NCI-H1092 treated with DMSO at 0.1 percent for 48 hours (cell line): ENCODE results near the gene BBS2.
"Not testable (repeated sequence)": the region's sequence is repeated elsewhere in the genome, so short reads cannot be mapped to it uniquely, and the experiment has no call there.

Experiments
- DNase-seq: peaks from one replicate; lab custom pipeline; 2025; lab: John Stamatoyannopoulos, UW

The BBS2 gene

DNA sequence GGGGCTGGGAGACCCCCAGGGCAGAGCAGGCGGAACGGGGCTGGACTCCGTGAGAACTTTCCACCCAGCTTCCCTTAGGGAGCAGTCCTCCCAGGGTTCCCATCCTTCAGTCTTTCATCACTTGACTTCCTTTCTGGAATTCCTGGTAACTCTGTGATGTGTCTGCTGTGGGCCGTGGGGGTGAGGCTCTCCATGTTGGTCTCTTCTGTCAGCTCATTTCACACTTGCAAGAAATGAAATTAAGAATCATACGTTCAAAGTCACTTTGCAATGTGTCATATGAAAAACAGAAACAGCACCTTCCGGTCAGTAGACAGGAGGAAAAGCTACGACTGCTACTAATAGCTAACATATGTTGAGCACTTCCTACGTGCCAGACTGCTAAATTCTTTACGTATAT is 5.4 kb upstream of the BBS2 start:
- no peak for DNase-seq

DNA sequence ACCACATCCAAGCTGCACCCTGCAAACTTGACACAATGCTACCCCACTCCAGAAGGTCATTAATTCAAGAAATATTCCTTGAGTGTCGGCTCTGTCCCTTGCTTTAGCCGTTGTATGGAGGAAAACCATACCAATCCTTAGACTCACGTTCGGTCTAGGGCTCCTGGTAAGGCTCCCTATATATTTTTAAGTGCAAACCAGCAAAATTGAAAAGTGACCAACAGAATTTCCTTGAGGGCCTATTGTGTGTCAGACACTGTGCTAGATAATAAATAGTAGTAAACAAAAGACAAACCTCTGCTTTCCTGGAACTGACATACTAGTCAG is 390 bp upstream of the BBS2 start:
- DNase-seq: no peak

DNA sequence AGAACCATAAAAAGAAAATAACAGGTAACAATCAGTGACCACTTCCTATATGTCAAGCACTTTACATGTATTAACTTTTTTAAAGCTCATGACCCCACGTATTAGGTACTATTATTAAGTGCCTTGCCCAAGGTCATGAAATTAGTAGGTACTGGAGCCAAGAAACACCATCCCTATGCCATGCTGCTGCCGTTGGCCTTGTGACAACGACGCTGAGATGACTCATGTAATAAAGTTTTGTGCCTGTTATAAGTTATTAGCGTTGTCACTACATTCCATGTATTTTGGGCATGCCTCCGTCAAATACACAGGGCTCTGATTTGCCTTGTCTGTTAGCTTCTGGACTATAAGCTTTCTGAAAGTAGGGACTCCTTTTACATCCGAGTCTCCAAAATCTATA is 1.4 kb downstream of the BBS2 start:
- no peak for DNase-seq

DNA sequence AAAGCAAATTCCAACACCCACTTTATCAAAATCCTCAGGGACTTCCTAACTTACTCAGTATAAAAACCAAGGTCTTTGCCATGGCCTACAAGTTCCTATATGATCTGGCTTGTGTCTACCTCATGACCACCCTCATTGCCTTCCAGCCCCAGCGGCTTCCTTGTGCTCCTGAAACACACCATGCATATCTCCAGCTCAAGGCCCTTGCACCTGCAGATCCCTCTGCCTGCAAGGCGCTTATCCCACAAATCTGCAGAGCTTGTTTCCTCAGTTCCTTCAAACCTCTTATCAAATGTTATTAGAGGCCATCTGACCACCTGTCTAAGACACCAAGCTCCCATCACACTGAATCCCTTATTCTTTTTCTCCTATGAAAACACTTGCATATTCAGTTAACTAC is 2.6 kb downstream of the BBS2 start:
- DNase-seq: no peak

DNA sequence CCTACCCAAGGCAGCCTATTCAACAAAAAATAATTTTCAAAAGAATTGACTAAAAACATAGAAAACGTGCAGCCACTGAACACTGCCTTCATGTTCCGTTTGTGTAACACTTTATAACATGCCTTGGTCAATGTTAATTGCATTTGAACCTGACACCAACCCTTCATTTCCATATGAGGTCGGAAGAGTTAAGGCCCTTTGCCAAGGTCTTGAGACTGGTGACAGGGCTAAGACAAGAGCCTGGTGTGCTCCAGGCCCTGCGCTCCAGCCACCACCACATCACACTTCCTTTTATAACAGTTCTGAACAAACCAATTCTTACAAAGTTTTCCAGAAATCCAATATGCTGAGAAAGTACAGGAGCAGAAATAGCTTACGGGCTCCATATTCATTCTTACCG is 4.2 kb downstream of the BBS2 start:
- DNase-seq: no peak

DNA sequence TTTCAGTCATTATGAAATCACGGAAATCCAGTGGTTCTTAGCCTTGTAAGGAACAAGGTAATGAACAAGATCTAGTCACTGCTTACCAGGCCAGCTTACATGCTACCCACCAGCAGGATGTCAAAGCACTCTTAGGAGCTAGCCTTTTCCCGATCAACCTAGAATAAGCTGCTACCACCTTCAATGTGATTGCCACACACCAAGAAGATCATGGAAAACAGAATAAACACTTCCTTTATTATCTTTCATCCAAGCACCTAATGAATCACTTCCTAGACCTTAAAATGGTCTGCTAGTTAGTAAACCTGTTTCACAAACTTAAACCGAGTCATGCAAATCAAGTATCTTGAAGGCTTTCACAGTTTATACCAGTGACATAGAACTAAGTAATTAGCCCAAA is 5.0 kb downstream of the BBS2 start:
- DNase-seq: no peak

DNA sequence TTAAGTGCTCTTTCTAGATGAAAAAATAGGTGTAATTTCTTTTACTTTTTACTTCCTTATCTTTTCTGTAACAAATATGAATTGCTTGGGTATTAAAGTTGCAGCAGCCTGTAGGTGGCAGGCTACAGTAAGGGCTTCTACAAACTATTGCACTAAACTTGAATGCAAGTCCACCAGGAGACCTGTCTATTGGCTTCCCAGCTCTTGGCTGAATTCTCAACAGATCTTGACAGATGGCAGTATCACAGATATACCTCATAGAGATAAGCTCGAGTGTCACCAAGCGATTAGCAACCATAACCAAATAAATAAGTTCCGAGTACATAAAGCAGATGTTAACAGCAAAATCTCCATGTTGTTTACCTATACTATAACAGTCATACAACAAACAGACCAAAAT is 5.9 kb downstream of the BBS2 start:
- DNase-seq: peak; percentile 35

DNA sequence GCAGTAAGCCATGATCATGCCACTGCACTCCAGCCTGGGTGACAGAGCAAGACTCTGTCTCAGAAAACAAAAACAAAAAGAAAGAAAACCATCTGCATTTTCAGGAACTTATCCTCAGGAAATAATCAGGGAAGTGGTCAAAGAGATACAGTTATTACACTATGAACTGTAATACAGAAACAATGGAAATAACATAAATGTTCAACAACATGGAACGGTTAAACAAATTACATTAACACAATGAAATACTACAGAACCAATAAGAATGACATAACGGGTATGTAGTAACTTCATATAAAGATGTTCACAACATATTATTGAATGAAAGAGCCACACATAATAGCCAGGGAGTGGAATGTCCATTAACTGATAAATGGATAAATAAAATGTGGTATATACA is 6.7 kb downstream of the BBS2 start:
- no peak for DNase-seq

DNA sequence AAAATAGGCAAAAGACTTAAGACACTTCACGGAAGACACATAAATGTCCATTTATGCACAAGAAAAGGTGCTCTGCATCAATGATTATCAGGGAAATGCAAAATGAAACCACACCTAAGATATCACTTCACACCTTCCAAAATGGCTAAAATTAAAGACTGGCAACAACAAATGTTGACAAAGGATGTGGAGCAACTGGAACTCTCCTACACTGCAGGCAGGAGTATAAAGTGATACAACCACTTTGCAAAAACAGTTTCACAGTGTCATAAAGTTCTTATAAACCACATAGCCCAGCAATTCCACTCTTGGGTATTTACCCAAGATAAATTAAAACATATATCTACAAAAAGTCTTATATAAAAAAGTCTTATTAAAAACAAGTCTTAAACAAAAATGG is 7.8 kb downstream of the BBS2 start:
- DNase-seq: no peak

DNA sequence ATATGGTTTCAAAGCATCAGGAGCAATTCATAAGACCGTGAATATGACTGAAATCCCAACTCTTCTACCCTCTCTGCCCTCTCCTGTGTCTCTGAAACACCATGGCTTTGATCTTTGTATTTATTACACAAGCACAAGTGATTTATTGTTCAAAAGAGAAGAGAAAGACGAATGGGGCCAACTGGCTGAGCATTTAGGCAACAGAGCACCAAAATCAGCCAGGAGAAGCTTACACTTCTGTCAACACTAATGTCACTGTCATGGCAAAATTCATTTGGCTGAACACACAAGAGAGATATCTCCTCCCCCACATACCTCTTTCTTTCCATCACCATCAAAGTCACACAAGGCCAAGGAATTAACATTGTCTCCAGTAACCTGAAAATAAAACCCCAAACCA is 9.3 kb downstream of the BBS2 start:
- DNase-seq: no peak

DNA sequence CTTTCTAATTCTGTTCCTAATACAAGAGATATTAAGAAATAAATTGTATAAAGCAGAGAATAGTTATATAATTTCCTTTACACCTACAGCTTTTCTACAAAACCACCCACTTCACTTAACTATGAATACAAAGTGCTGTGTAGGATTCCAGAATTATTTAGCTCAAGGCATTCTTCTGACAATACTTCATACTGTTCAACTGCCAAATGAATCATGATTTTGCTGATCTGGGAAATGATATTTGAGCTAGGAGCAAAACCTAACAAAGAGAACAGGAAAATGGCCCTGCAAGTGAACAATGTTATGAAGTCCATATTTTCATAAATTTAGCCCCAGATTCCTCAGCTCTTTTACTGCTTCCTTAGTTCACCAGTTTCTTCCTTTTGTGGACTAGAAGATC is 12.9 kb downstream of the BBS2 start:
- DNase-seq: no peak

DNA sequence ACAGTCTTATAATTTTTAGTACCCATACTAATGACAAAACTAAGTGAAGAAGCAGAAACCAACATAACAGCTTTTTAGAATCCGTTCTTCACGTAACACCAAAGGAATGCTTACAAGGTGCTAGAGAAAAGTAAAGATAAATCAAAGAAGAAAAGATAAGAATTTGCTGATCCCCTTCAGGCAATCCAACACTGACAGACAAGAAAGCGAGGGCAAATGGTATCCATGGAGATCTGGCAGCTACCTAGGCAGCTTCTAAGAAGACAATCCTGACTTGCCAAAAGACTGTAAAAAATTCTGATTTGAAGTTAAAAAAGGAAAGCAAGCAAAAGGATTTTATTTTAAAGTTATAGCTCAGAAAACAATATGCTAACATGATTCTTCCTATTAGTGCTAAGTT is 14.6 kb downstream of the BBS2 start:
- DNase-seq: no peak

DNA sequence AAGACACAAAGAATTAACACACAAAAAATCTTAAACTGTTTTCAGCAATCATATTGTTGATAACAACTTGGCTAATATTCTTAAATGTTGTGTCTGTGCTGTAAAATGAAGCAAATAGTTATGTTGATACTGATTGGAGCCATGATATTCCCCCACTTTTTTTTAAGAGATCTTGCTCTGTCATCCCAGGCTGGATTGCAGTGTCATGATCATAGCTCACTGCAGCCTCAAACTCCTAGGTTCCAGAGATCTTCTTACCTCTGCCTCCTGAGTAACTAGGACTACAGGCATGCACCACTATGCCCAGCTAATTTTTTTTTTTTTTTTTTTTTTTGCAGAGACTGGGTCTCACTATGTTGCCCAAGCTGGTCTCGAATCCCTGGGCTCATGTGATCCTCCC is 26.0 kb downstream of the BBS2 start:
- no peak for DNase-seq

DNA sequence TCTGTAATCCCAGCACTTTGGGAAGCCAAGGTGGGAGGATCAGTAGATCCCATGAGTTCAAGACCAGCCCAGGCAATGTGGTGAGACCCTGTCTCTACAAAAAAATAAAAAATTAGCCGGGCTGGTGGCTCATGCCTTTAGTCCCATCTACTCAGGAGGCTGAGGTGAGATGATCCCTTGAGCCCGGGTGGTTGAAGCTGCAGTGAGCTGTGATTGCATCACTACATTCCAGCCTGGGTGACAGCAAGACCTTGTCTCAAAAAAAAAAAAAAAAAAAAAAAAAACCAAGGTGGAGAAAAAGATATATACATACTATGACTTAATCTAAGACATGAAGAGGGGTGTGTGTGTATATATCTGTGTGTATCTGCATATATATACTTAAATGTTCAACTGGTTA is 26.7 kb downstream of the BBS2 start:
- DNase-seq: no peak

DNA sequence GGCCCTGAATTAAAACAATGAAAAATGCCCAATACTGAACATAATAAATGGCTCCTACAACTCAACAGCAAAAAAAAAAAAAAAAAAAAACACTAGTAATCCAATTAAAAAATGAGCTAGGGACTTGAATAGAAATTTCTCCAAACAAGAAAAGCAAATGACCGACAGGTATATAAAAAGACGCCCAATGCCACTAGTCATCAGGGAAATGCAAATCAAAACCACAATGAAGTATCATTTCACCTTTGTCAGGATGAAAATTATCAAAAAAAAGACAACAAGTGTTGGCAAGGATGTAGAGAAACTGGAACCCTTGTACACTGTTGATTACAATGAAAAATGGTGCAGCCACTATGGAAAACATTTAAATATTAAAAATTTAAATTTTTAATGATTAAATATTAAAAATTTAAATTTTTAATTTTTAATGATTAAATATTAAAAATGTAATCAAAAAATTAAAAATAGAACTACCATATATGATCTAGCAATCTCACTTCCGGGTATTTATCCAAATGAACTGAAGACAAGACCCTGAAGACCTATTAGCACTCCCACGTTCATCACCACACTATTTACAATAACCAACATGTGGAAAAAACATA is 28.1 kb downstream of the BBS2 start:
- no peak for DNase-seq

DNA sequence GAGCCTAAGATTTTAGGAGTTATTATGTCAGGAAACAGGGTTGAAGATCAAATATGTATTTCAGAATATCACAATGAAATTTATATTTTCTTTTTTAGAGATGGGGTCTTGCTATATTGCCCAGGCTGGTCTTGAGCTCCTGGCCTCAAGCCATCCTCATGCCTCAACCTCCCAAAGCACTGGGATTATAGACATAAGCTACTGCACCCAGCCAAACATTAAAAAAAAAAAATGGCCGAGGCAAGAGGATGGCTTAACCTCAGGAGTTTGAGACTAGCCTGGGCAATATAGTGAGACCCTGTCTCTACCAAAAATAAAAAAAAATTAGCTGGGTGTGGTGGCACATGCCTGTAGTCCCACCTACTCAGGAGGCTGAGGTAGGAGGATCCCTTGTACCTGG is 31.0 kb downstream of the BBS2 start:
- DNase-seq: not testable (repeated sequence)

DNA sequence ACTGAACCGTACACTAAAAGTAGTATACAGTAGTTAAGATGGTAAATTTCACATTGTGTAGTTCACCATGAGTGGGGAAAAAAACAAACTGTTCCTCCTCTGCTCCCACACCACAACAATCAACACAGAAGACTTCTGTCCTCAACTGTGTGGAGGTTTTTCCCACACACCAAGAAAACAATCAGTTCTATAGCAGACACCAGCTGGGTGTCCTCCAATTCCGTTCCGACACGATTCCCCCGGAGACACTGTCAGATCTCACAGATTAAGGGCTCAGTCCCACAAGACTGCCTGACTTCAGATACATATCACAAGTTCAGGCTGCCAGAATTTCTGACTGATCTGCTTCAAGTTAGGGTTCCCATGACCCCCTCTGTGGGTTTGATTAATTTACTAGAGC is 31.8 kb downstream of the BBS2 start:
- DNase-seq: no peak

DNA sequence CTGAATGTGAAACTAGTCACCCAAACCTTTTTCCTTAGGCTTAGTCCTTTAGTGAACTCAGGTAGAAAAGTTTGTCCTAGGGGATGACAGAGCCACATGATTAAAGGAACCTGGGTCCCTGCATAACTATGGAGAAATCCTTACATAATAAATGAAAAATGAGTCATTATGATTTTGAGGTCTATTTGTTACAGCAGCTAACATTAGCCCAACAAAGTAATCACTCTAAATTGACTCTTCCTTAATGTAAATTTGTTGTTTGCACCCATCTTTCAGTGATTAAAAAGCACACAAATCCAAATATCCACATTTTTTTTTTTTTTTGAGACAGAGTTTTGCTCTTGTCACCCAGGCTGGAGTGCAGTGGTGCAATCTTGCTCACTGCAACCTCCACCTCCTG is 36.4 kb downstream of the BBS2 start:
- DNase-seq: no peak

DNA sequence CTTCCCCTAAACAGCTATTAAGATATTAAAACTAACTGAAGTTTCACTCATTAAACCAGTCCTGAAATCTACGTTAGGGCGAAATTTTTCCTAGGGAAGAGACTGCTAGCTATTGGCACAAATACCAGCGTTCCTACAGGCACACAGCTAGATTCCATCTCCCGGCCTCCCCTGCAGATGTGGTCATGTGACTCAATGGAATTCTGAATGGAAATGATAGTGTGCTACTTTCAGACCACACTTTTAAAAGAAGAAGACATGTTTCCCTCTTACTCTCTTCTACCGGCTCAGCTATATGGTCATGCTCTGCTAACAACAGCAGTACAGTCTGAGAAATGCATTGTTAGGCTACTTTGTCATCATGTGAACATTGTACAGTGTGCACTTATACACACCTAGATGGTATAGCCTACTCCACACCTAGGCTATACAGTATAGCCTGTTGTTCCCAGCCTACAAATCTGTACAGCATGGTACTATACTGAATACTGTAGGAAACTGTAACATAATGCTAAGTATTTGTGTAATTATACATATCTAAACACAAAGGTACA is 37.1 kb downstream of the BBS2 start:
- DNase-seq: no peak

DNA sequence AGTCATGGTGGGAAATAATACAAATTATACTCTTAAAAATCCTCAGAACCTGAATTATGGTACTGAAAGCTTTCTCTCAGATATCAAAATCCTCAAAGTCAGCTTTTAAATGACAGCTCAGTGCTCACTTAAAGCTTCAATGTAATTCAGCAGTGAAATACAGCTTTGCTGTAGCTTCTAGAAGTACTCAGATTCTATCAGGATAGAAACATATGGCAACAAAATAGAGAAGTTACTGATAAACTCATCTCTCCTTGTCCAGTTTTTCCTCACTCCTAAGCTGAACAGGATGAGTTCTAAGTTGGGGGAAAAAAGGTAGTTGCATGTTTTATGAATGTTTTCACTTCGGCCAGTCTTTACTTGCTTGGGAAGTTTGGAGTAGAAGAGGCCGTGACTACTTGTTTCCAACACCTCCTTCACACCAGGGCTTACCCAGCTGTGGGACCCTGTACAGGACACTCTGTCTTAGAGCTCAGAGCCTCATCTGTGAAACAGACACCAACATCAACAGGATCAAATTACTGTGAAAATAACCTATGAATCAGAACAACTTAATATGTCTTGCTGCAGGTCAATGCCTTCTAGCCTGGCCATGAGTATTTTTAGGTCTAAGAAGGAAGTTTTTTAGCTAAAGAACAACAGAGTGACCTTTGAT is 38.2 kb downstream of the BBS2 start:
- no peak for DNase-seq

DNA sequence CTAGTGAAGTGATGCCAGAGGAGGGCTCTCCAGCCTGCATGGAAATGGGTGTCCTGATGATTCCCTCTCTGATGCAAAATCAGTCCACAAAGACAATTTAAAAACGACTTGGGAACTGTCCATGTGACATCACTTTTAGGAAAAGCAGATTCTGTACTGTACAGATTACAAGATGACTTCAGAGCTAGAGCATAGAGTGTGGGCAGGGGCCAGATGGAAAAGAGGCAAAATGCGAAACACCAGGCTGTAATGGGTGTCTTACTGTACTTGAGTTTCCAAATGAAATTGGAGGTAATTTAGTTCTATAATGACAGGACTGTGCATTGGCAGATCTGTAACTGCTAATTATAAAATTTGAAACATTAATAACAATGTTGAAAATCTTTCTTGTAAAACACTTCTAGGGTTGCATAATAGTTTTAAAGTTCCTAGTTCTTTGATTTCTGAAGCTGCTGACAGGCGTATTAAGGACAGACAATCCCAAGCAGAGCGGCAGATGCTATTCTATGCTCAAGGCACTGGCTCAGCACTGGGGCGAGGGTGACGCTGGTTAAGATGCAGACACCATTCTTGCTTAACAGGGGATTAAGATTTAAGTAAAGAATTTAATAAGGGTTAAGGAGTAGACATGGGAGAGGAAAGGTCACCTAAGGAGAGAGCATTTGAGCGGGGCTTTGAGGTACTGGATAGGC is 38.9 kb downstream of the BBS2 start:
- no peak for DNase-seq

DNA sequence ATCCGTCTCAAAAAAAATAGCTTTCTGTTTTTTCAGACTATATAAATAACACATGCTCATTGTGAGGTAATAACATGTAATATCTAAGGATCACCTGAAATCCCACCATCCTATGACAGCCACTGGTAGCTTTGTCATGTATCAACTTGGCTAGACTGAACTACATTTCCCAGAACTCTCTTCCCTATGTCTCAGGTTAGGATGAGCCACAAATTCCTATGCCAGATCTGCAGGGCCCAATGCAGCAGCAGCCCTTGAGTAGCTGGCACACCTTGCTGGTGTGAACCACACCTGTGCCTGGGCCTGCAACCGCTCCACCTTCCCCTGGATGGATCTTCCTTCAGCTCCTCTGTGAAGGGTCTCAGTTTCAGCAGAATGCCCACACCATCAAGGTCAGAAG is 40.4 kb downstream of the BBS2 start:
- no peak for DNase-seq

DNA sequence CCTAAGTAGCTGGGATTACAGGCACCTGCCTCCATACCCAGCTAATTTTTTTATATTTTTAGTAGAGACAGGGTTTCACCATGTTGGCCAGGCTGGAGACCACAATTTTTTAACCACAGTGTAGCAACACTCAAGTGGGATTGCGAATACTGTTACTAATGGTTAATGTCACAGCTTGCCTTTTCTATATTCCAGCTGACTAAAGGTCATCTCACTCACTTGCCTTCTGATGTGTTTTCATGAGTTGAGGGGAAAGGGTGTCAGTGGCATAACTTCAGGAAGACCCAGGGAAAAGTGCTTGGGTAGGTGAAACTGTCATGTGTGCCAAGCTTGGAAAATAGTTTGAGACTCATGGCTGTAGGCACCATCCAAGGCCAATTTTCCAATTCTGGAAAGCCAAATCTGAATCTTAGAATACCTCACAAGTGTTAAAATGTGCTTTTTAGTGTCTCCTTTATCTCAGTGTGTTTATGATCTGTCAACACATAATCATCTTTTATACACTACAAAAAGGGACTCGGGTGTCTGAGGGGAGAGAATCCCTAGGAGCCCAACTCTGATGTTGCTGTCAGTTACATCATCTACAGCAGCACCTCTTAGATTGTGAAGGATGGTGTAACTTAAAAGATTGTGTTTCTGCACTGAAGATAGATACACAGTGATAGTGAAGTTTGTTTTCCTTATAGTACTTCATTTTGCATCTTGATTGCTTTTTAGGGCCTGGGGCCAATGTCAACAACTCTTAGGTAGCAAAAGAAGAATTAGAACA is 41.4 kb downstream of the BBS2 start:
- DNase-seq: no peak
